ENCODE measurements around the gene SLC7A6.

Gene SLC7A6

DNA sequence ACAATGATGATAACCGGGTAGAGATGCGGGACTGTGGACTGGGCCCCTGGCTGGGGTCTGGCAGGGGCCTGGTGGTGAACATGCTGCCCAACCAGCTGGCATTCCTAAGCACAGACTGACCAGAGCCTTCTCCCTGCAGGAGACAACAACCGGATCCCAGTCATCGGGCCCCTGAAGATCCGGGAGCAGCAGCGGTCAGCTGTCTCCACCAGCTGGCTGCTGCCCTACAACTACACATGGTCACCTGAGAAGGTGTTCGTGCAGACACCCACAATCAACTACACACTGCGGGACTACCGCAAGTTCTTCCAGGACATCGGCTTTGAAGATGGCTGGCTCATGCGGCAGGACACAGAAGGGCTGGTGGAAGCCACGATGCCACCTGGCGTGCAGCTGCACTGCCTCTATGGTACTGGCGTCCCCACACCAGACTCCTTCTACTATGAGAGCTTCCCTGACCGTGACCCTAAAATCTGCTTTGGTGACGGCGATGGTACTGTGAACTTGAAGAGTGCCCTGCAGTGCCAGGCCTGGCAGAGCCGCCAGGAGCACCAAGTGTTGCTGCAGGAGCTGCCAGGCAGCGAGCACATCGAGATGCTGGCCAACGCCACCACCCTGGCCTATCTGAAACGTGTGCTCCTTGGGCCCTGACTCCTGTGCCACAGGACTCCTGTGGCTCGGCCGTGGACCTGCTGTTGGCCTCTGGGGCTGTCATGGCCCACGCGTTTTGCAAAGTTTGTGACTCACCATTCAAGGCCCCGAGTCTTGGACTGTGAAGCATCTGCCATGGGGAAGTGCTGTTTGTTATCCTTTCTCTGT, 5.1 kb upstream of the SLC7A6 start (continued):
- TF ChIP-seq, protein P1, sequence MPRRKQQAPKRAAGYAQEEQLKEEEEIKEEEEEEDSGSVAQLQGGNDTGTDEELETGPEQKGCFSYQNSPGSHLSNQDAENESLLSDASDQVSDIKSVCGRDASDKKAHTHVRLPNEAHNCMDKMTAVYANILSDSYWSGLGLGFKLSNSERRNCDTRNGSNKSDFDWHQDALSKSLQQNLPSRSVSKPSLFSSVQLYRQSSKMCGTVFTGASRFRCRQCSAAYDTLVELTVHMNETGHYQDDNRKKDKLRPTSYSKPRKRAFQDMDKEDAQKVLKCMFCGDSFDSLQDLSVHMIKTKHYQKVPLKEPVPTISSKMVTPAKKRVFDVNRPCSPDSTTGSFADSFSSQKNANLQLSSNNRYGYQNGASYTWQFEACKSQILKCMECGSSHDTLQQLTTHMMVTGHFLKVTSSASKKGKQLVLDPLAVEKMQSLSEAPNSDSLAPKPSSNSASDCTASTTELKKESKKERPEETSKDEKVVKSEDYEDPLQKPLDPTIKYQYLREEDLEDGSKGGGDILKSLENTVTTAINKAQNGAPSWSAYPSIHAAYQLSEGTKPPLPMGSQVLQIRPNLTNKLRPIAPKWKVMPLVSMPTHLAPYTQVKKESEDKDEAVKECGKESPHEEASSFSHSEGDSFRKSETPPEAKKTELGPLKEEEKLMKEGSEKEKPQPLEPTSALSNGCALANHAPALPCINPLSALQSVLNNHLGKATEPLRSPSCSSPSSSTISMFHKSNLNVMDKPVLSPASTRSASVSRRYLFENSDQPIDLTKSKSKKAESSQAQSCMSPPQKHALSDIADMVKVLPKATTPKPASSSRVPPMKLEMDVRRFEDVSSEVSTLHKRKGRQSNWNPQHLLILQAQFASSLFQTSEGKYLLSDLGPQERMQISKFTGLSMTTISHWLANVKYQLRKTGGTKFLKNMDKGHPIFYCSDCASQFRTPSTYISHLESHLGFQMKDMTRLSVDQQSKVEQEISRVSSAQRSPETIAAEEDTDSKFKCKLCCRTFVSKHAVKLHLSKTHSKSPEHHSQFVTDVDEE (CRISPR knock-in tag; IDR thresholded peaks at IDR 0.05), result no peak
- TF ChIP-seq TOX (CRISPR knock-in tag; IDR thresholded peaks at IDR 0.05; ENCODE audit: borderline replicate concordance), result no peak
- TF ChIP-seq SNAI2 (CRISPR knock-in tag; IDR thresholded peaks at IDR 0.05), result no peak
- TF ChIP-seq, protein P2, sequence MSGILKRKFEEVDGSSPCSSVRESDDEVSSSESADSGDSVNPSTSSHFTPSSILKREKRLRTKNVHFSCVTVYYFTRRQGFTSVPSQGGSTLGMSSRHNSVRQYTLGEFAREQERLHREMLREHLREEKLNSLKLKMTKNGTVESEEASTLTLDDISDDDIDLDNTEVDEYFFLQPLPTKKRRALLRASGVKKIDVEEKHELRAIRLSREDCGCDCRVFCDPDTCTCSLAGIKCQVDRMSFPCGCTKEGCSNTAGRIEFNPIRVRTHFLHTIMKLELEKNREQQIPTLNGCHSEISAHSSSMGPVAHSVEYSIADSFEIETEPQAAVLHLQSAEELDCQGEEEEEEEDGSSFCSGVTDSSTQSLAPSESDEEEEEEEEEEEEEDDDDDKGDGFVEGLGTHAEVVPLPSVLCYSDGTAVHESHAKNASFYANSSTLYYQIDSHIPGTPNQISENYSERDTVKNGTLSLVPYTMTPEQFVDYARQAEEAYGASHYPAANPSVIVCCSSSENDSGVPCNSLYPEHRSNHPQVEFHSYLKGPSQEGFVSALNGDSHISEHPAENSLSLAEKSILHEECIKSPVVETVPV (CRISPR knock-in tag; IDR thresholded peaks at IDR 0.05), result no peak

DNA sequence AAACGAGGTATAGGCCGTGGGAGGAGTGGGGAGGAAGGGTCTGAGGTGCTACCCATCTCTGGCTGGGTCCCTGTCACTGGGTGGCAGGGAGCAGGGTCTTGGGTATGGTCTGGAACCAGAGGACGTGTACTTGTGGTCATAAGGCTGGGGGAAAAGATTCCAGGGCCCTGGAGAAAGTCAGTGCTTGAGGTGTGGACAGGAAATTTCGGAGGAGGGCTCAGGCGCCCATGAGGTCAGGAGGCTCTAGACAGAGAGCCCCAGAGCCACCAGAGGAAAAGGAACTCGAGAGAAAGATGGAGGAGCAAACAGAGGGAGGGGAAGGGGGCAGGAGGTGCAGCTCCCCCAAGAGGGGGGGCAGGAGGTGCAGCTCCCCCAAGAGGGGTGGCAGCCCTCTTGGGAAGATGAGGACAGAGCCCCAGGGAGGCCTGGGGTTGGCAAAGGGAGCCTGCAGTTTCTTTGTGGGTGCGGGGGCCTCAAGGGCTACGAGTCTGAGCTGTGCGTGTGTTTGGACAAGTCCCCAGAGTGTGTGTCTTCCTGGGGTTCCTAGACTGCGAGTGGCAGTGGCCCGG, 683 bp upstream of the SLC7A6 start:
- TF ChIP-seq, protein P3, sequence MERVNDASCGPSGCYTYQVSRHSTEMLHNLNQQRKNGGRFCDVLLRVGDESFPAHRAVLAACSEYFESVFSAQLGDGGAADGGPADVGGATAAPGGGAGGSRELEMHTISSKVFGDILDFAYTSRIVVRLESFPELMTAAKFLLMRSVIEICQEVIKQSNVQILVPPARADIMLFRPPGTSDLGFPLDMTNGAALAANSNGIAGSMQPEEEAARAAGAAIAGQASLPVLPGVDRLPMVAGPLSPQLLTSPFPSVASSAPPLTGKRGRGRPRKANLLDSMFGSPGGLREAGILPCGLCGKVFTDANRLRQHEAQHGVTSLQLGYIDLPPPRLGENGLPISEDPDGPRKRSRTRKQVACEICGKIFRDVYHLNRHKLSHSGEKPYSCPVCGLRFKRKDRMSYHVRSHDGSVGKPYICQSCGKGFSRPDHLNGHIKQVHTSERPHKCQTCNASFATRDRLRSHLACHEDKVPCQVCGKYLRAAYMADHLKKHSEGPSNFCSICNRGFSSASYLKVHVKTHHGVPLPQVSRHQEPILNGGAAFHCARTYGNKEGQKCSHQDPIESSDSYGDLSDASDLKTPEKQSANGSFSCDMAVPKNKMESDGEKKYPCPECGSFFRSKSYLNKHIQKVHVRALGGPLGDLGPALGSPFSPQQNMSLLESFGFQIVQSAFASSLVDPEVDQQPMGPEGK (CRISPR knock-in tag; IDR thresholded peaks at IDR 0.05; ENCODE audit: borderline replicate concordance), result peak; percentile 39; the same call in 1 of the 2 replicates
- TF ChIP-seq, protein P1 (CRISPR knock-in tag; IDR thresholded peaks at IDR 0.05), result no peak
- no peak for TF ChIP-seq PPARA (CRISPR knock-in tag; IDR thresholded peaks at IDR 0.05; ENCODE audit: borderline replicate concordance)
- TF ChIP-seq SNAI2 (CRISPR knock-in tag; IDR thresholded peaks at IDR 0.05), result no peak

DNA sequence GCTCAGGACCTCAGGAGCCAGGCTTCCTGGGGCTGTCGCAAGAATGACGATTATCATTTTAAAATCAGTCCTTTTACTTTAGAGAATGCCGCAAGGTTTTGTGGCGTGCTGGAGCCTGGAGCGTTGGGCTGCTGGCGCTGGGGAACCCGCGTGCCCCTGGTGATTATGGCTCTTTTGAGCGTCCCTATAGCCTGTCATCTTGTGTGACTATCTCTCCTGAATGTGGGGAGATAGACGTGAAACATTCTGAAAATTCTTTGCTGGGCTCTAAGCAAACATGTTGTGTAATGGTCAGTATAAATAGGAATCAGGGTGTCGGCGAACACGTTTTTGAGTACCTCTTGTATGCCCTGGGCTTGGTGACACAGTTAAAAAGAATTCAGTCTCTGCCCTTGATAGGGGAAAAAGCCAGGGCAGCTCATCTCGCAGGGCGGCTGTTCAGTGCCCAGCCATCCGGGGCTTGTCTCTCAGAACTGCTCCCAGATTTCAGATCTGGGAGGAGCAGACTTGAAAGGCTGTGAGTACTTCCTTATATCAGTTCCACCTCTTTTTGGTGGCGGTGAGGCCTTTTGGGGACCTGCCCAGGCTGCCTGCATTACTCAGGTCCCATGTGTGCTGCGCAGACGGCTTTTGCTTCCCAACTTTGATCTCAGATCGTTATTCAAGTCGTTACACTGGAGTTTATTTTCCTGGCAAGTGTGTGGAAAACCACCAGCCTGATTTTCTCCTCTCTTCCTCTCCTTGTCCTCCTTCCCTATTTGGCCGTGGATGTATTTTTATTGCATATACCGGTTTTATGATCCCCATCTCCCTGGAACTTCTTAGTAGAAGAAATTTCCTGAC, 973 bp downstream of the SLC7A6 start:
- TF ChIP-seq PPARA (CRISPR knock-in tag; IDR thresholded peaks at IDR 0.05; ENCODE audit: borderline replicate concordance) (no peak), ZC3H10 (CRISPR knock-in tag; IDR thresholded peaks at IDR 0.05) (no peak), CSDC2 (CRISPR knock-in tag; IDR thresholded peaks at IDR 0.05) (no peak), ARNTL (CRISPR knock-in tag; IDR thresholded peaks at IDR 0.05; ENCODE audit: borderline replicate concordance, low read depth) (no peak), BACH2 (CRISPR knock-in tag; IDR thresholded peaks at IDR 0.05; ENCODE audit: borderline replicate concordance) (no peak), ESRRG (CRISPR knock-in tag; IDR thresholded peaks at IDR 0.05) (no peak), OSR1 (CRISPR knock-in tag; IDR thresholded peaks at IDR 0.05) (no peak), ZFP3 (CRISPR knock-in tag; IDR thresholded peaks at IDR 0.05) (no peak), ZNF565 (CRISPR knock-in tag; conservative IDR thresholded peaks at IDR 0.05; ENCODE audit: low read depth) (no peak), ZFP30 (CRISPR knock-in tag; IDR thresholded peaks at IDR 0.05) (no peak), ISL1 (CRISPR knock-in tag; IDR thresholded peaks at IDR 0.05) (no peak), RARB (CRISPR knock-in tag; IDR thresholded peaks at IDR 0.05) (no peak)
- TF ChIP-seq, protein P3 (CRISPR knock-in tag; IDR thresholded peaks at IDR 0.05; ENCODE audit: borderline replicate concordance), result no peak
- peak; percentile 77 for ATAC-seq

More for the DNA sequence above, 683 bp upstream of the SLC7A6 start:
- ATAC-seq, result no peak; the same call in 2 of the 3 replicates

Measured in SK-N-SH treated with all-trans-retinoic acid at 6 μM for 48 hours (cell line).